A673 (cell line): Measurements from ENCODE around the gene TMEM62.

Source experiments
- CTCF ChIP-seq: fragments of 300-800, 200-600 bp; sonication (generic); conservative IDR thresholded peaks from 2 replicates; pipeline ENCODE4 v1.5.1; 2017; ENCODE audit warnings: low read depth, mild to moderate bottlenecking, antibody characterized with exemption, low read length, moderate library complexity, mixed read lengths
- EZH2 ChIP-seq: fragments of 200-600 bp; sonication (generic); IDR thresholded peaks from 2 replicates; pipeline ENCODE4 v1.6.1; 2017; ENCODE audit warnings: borderline replicate concordance, low read depth, mild to moderate bottlenecking, mixed read lengths, antibody characterized with exemption, low read length; ENCODE audit not compliant: poor library complexity, severe bottlenecking

- TF ChIP-seq CTCF (no peak), EZH2 (no peak)
Measured at GRCh38 chr15:43210807-43211206, 77.4 kb downstream of the TMEM62 start.
